ENCODE measurements around the gene KCNMA1.

KCNMA1 gene

DNA sequence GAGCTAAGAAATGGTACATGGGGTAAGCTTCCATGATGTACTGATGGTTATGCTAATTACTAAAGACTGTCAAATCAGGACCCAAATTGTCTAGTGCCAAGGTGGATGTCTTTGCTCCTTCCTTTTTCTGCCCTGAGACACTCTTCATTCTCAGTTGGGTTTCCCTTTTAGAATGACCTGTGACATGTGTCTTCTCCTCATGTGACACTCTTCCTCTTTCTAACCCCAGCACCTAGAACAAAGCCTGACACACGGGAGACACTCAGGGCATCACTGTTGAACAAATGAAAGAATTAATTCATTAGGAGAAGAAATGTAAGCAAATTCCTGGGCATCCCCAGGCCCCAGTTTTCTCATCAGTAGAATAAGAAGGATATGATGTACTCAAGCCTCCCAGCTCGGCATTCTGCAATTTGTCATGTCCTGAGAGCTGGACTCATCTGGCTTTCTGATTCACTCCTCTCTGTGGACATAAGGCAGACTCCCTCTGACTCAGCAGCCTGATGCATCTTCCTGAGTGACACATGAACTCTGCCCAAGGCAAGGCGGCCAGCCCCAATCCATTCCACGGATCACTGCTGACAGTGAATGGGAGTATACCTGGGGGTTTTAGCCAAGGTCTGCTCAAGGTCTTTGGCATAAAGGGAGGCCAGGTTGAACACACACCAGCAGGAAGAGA lies 473.8 kb downstream of the KCNMA1 start:
- DNase-seq: no peak

- no peak for DNase-seq
Measured at GRCh38 chr10:77162697-77163096, 474.9 kb downstream of the KCNMA1 start.

DNA sequence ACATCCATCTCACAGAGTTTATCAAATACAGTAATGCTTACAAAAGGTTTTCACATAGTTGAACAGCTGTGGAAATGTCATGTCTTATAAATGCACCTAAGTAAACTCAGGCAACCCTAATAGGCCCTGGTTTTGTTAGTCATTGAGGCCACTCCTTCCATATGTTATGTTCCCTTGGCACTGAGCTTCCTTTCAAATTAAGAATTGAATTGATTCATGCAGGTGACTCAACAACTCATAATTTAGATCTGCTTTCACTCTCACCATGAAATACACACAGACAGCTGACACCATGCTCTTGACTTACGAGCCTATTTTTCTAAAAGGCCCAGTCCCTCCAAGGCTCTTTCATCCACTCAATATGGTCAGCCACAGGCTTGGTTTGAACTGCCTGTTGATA lies 476.9 kb downstream of the KCNMA1 start:
- no peak for DNase-seq

GRCh38 chr10:77159538-77160110 lies 478.0 kb downstream of the KCNMA1 start:
- DNase-seq: no peak

GRCh38 chr10:77158666-77159065 lies 478.9 kb downstream of the KCNMA1 start:
- no peak for DNase-seq

DNA sequence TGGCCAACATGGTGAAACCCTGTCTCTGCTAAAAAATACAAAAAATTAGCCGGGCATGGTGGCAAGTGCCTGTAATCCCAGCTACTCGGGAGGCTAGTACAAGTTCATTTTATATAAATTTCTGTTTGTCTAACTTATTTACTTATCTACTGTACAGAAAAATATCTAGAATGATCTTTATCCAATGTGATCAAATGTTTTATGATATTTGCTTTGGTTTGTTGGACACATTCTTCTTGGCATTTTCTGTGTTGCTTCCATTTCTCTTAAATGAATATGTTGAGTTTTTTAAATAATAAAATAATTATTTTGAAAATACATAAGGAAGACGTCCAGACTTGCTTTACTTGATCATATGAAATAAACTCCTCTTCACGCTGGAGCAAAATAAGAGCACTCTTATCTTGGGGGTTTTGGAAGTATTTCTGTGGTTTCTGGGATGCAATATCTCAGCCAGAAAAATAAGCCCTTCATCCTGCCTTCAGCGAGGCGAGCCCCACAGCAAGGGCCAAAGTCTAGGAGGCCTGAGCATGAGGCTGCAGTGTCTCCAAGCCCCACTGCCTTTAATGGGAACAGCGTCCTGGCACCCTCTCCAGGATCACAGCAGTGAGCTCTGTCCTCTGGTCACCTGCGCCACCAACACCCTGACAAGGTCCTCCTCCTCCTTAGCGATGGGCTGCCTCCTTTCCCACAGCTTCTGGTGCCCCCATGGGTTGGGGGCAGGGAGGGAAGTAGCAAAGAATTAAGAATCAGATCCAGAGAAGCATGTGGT lies 480.2 kb downstream of the KCNMA1 start:
- DNase-seq: no peak

DNA sequence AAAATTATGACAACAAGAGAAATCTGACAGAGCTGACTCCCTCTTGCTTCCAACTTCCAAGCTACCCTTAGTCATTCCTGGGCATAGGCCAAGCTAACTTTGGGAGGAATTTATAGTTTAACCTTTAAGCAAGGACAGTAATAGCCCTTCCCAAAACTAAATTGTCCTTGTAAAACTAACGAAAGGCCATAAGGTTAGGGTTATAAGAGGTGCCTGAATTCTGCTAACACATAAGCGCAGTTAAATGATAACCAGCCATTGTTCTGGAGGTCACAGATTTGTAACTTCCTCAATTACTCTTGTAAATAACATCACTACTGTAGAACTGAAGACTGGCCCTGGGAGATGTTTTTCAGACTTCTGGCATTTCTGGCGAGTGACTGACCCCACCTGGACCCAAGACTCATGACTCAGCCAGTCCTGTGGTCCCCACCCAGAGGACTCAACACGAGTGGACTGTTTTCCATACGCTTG lies 481.2 kb downstream of the KCNMA1 start:
- no peak for DNase-seq

DNA sequence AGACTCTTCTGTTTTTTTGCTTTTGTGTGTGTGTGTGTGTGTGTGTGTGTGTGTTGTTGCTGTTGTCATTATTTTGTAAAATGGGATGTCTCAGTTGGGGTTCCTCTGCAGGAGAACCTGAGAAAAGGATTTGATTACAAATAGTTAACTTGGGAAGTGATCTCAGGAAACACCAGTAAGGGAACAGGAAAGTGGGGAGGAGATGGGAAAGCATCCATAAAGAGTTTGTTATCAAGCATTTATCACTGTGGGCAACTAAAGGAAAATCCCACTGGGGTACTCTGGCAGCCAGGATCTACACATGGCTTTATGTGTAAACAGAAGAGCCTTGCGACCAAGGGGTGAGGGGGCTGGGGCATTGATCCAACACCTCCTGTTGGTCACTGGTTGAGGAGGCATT lies 485.4 kb downstream of the KCNMA1 start:
- DNase-seq: no peak

- DNase-seq: peak; percentile 77
Measured at GRCh38 chr10:77151408-77151807, 486.2 kb downstream of the KCNMA1 start.

- DNase-seq: no peak
Measured at GRCh38 chr10:77149706-77150105, 487.9 kb downstream of the KCNMA1 start.

GRCh38 chr10:77149001-77149400 lies 488.6 kb downstream of the KCNMA1 start:
- no peak for DNase-seq

GRCh38 chr10:77147871-77148270 lies 489.7 kb downstream of the KCNMA1 start:
- DNase-seq: no peak

- no peak for DNase-seq
Measured at GRCh38 chr10:77146712-77147336, 490.8 kb downstream of the KCNMA1 start.

DNA sequence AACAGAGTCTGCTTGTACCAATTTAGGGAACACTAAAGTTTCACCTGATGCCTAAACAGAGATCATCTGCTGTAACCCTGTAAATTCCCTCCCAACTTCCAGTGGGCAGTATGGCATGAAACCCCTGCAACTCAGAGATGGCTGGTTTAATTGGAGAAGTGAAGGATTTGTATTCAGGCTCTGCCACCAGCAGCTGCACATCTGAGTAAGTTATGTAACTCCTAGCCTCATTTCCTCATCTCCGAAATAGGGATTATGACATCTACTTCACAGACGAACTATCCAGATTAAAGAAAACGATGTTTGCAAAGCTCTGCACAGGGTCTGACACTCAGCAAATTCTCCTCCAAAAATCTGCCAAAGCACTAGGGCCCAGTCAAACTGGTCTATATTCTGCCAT lies 493.0 kb downstream of the KCNMA1 start:
- DNase-seq: no peak

GRCh38 chr10:77139252-77140160 lies 498.1 kb downstream of the KCNMA1 start:
- DNase-seq: no peak

DNA sequence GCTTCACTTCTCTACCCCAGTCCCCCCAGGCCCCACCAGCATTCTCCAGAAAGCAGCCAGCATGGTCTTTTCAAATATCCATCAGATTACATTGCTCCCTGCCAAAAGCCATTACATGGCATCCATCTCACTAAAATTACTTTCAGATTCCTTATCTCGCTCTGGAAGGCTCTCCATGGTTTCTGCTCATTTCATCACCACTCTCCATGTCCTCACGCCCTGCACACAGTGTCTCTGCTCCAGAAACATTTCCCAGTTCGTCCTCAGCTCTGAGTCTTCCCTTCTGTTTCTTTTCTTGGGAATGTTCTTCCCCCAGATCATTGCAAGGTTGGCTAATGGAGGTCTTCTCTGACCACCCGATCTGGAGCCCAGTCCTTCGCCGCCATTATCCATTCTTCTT lies 499.1 kb downstream of the KCNMA1 start:
- no peak for DNase-seq

GRCh38 chr10:77135555-77135954 lies 502.1 kb downstream of the KCNMA1 start:
- DNase-seq: no peak

- DNase-seq: no peak
Measured at GRCh38 chr10:77131214-77131613, 506.4 kb downstream of the KCNMA1 start.

- DNase-seq: no peak
Measured at GRCh38 chr10:77127243-77127642, 510.4 kb downstream of the KCNMA1 start.

GRCh38 chr10:77125231-77125630 lies 512.4 kb downstream of the KCNMA1 start:
- no peak for DNase-seq

- DNase-seq: no peak
Measured at GRCh38 chr10:77123330-77123729, 514.3 kb downstream of the KCNMA1 start.

GRCh38 chr10:77121829-77122228 lies 515.8 kb downstream of the KCNMA1 start:
- DNase-seq: no peak
